Measurements from ENCODE around the gene TSPAN2.

GRCh38 chr1:115076384-115076915, 12.9 kb downstream of the TSPAN2 start:
- TF ChIP-seq CTCF (IDR thresholded peaks at IDR 0.05; ENCODE audit: poor library complexity) (no peak), EZH2phosphoT487 (IDR thresholded peaks at IDR 0.05; ENCODE audit: low read depth, severe bottlenecking, unreplicated experiment) (no peak), EZH2 (IDR thresholded peaks at IDR 0.05; ENCODE audit: borderline replicate concordance) (no peak)
